ENCODE measurements around the gene FILIP1.

- no peak for TF ChIP-seq RAD21 (conservative IDR thresholded peaks at IDR 0.05 in 1 of 2, IDR thresholded peaks at IDR 0.05 in 1 of 2)
- TF ChIP-seq POLR2A (IDR thresholded peaks at IDR 0.05; ENCODE audit: low read length), result no peak
- no peak for TF ChIP-seq CTCF (IDR thresholded peaks at IDR 0.05)
- TF ChIP-seq ZSCAN20 (CRISPR knock-in tag; IDR thresholded peaks at IDR 0.05), result no peak
- no peak for TF ChIP-seq HDAC2 (IDR thresholded peaks at IDR 0.05)
- no peak for TF ChIP-seq HOXA7 (CRISPR knock-in tag; IDR thresholded peaks at IDR 0.05)
- TF ChIP-seq POLR2AphosphoS2 (conservative IDR thresholded peaks at IDR 0.05; ENCODE audit: low read length), result no peak
- no peak for TF ChIP-seq E2F6 (IDR thresholded peaks at IDR 0.05; ENCODE audit: borderline replicate concordance, low read depth)
- no peak for TF ChIP-seq ELK1 (IDR thresholded peaks at IDR 0.05; ENCODE audit: low read depth, low read length)
- TF ChIP-seq BHLHE40 (IDR thresholded peaks at IDR 0.05; ENCODE audit: low read depth, low read length), result no peak
- TF ChIP-seq MAX (IDR thresholded peaks at IDR 0.05), result no peak
- TF ChIP-seq MYC (IDR thresholded peaks at IDR 0.05; ENCODE audit: borderline replicate concordance, low read length), result no peak
- no peak for TF ChIP-seq REST (IDR thresholded peaks at IDR 0.05)
These were observed 6.6 kb downstream of the FILIP1 start for GRCh38 chr6:75486850-75487518.

Measured in A549 (cell line).